HCT116 (cell line): ENCODE measurements around the gene SLC25A44. TPM values are rescaled to one million over a fixed set of nuclear protein-coding genes. Genes with fewer than 3 reads are reported as not detected.
A peak's percentile ranks its signal among the peaks of the same experiment; 100 is the strongest.

ENCODE experiments used
- ATAC-seq: fragments of 200-7000 bp; cut with Tn5 transposase; 2 replicates; pipeline ENCODE4 v1.9.1; 2020; ENCODE audit warnings: mild to moderate bottlenecking, moderate library complexity
- Bru-seq: library from RNA; stranded (reverse); fragments of 400-500 nt; gene quantifications from one replicate; lab custom pipeline; 2021; lab: Mats Ljungman, UMichigan
- BruChase-seq, 2 experiments: library from RNA; stranded (reverse); fragments of 400-500 nt; gene quantifications; one replicate each; lab custom pipeline; 2021; lab: Mats Ljungman, UMichigan
- BruUV-seq: library from RNA; stranded (reverse); fragments of 400-500 nt; replicated peaks from 2 replicates; lab custom pipeline; 2021; lab: Mats Ljungman, UMichigan
- CTCF ChIA-PET: fragments of 300-600 bp; sonication (Branson Sonifier 250); formaldehyde crosslinking; loops from one replicate; lab custom pipeline; 2021; ENCODE audit warnings: antibody characterized with exemption; lab: Charles Lee
- POLR2A ChIA-PET: fragments of 300-600, 350-600 bp; sonication (Branson Sonifier 250); formaldehyde crosslinking; loops from one replicate; lab custom pipeline; 2021; ENCODE audit warnings: antibody characterized with exemption; lab: Charles Lee
- RAD21 ChIA-PET, 2 experiments: fragments of 300-600 bp; sonication (Branson Sonifier 250); formaldehyde crosslinking; loops; one replicate each; lab custom pipeline; 2023; ENCODE audit warnings: low total read pairs in 2 of 2; ENCODE audit not compliant: uncharacterized antibody in 2 of 2, unreplicated experiment in 2 of 2, low non-redundant PET in 1 of 2; lab: Charles Lee
- DNase-seq: peaks from one replicate; pipeline ENCODE4 v3.0.0-alpha.2; 2010; ENCODE audit warnings: low read depth, low spot score
- H2AFZ ChIP-seq: fragments of 200-600 bp; shearing (Covaris generic), sonication (generic); 2 replicates; pipeline ENCODE4 v1.6.1; 2017; ENCODE audit warnings: low read depth, mixed run types, mixed read lengths, antibody characterized with exemption, low read length; ENCODE audit not compliant: poor library complexity, severe bottlenecking
- H3K27ac ChIP-seq: 2 replicates; pipeline ENCODE4 v1.5.1; 2012; ENCODE audit warnings: low read depth, low read length
- H3K27me3 ChIP-seq: fragments of 200-600 bp; sonication (generic); 2 replicates; pipeline ENCODE4 v1.6.1; 2016; ENCODE audit warnings: mixed run types, low read length, mixed read lengths; ENCODE audit not compliant: insufficient read depth
- H3K36me3 ChIP-seq, 2 experiments: fragments of 200-500 bp in 1 of 2; fragments of 200-600 bp in 1 of 2; sonication (Bioruptor generic) in 1 of 2; sonication (generic) in 1 of 2; 2 replicates each; pipeline versions ENCODE4 v1.5.1 to v1.6.1; 2014 to 2016; ENCODE audit warnings: low read length in 2 of 2, inconsistent platforms in 1 of 2, mixed read lengths in 1 of 2, mixed run types in 1 of 2; ENCODE audit not compliant: insufficient read depth in 2 of 2, control insufficient read depth in 1 of 2
- H3K4me1 ChIP-seq, 2 experiments: fragments of 200-600 bp in 1 of 2; sonication (generic) in 1 of 2; 2 replicates each; pipeline versions ENCODE4 v1.5.1 to v1.6.1; 2012 to 2017; ENCODE audit warnings: low read length in 2 of 2, inconsistent platforms in 1 of 2, mild to moderate bottlenecking in 1 of 2, mixed read lengths in 1 of 2, mixed run types in 1 of 2, moderate library complexity in 1 of 2; ENCODE audit not compliant: insufficient read depth in 2 of 2, control insufficient read depth in 1 of 2
- H3K4me2 ChIP-seq: fragments of 200-600 bp; sonication (generic); 2 replicates; pipeline ENCODE4 v1.6.1; 2017; ENCODE audit warnings: mixed run types, low read length, mixed read lengths
- H3K4me3 ChIP-seq, 2 experiments: fragments of 200-600 bp in 1 of 2; sonication (generic) in 1 of 2; replicated peaks in 1 of 2; 2 replicates each; pipeline ENCODE4 v1.5.1; 2011 to 2016; ENCODE audit warnings: low read length in 2 of 2, control low read depth in 1 of 2, low read depth in 1 of 2, mild to moderate bottlenecking in 1 of 2, mixed read lengths in 1 of 2, mixed run types in 1 of 2
- H3K79me2 ChIP-seq: fragments of 200-600 bp; sonication (generic); 2 replicates; pipeline ENCODE4 v1.6.1; 2017; ENCODE audit warnings: mild to moderate bottlenecking, mixed run types, low read length, moderate library complexity, mixed read lengths; ENCODE audit not compliant: insufficient read depth
- H3K9ac ChIP-seq: fragments of 200-600 bp; sonication (generic); 2 replicates; pipeline ENCODE4 v1.6.1; 2016; ENCODE audit warnings: low read length, mixed read lengths
- H3K9me2 ChIP-seq: fragments of 200-600 bp; sonication (generic), shearing (Covaris generic); 2 replicates; pipeline ENCODE4 v1.6.1; 2017; ENCODE audit warnings: mixed run types, mild to moderate bottlenecking, moderate library complexity; ENCODE audit not compliant: insufficient read depth
- H3K9me3 ChIP-seq, 2 experiments: fragments of 200-500 bp in 1 of 2; fragments of 200-600 bp in 1 of 2; sonication (Bioruptor generic) in 1 of 2; sonication (generic) in 1 of 2; 2 replicates each; pipeline ENCODE4 v1.6.1; 2014 to 2017; ENCODE audit warnings: low read length in 2 of 2, mixed read lengths in 2 of 2, inconsistent platforms in 1 of 2, low read depth in 1 of 2, mild to moderate bottlenecking in 1 of 2, mixed run types in 1 of 2, moderate library complexity in 1 of 2; ENCODE audit not compliant: control insufficient read depth in 1 of 2, insufficient read depth in 1 of 2
- H4K20me1 ChIP-seq: fragments of 200-600 bp; sonication (generic), shearing (Covaris generic); 2 replicates; pipeline ENCODE4 v1.6.1; 2017; ENCODE audit warnings: mixed run types, mild to moderate bottlenecking, moderate library complexity; ENCODE audit not compliant: insufficient read depth
- ATF3 ChIP-seq: IDR thresholded peaks from 2 replicates; pipeline ENCODE4 v1.6.1; 2012
- CEBPB ChIP-seq: IDR thresholded peaks from 2 replicates; pipeline ENCODE4 v1.6.1; 2012; ENCODE audit warnings: low read depth
- ELF1 ChIP-seq: IDR thresholded peaks from 2 replicates; pipeline ENCODE4 v1.6.1; 2012; ENCODE audit warnings: low read depth, borderline replicate concordance
- EZH2 ChIP-seq: fragments of 200-600 bp; sonication (generic); IDR thresholded peaks from 2 replicates; pipeline ENCODE4 v1.6.1; 2017; ENCODE audit warnings: antibody characterized with exemption, mixed run types
- EZH2phosphoT487 ChIP-seq: fragments of 200-600 bp; IDR thresholded peaks from 2 replicates; pipeline ENCODE4 v1.6.1; 2018; ENCODE audit warnings: antibody characterized with exemption, borderline replicate concordance
- JUND ChIP-seq: IDR thresholded peaks from 2 replicates; pipeline ENCODE4 v1.6.1; 2012
- POLR2A ChIP-seq: IDR thresholded peaks from 2 replicates; pipeline ENCODE4 v1.7.0; 2011; ENCODE audit warnings: borderline replicate concordance; ENCODE audit not compliant: insufficient read depth, insufficient read length; ENCODE audit errors: extremely low read depth
- POLR2AphosphoS5 ChIP-seq: IDR thresholded peaks from 2 replicates; pipeline ENCODE4 v1.6.1; 2011; ENCODE audit warnings: mild to moderate bottlenecking, low read depth, low read length, moderate library complexity
- RAD21 ChIP-seq: IDR thresholded peaks from 2 replicates; pipeline ENCODE4 v1.6.1; 2012; ENCODE audit warnings: low read depth, mild to moderate bottlenecking
- SIN3A ChIP-seq: IDR thresholded peaks from 2 replicates; pipeline ENCODE4 v1.6.1; 2012; ENCODE audit warnings: low read depth
- SP1 ChIP-seq: IDR thresholded peaks from 2 replicates; pipeline ENCODE4 v1.6.1; 2012; ENCODE audit warnings: low read depth
- SRF ChIP-seq: IDR thresholded peaks from 2 replicates; pipeline ENCODE4 v1.6.1; 2012; ENCODE audit warnings: low read depth
- YY1 ChIP-seq: IDR thresholded peaks from 2 replicates; pipeline ENCODE4 v1.6.1; 2011; ENCODE audit warnings: low read length, low read depth, moderate library complexity, mild to moderate bottlenecking; ENCODE audit not compliant: insufficient replicate concordance; ENCODE audit errors: extremely low read depth
- ZBTB33 ChIP-seq: IDR thresholded peaks from 2 replicates; pipeline ENCODE4 v1.6.1; 2011; ENCODE audit warnings: mild to moderate bottlenecking, low read length, moderate library complexity; ENCODE audit not compliant: insufficient replicate concordance; ENCODE audit errors: extremely low read depth
- ZFX ChIP-seq: fragments of 450-650 bp; IDR thresholded peaks from 2 replicates; pipeline ENCODE4 v1.6.1; 2017
- ZNF274 ChIP-seq: fragments of 200-500 bp; sonication (Bioruptor generic); IDR thresholded peaks from 2 replicates; pipeline ENCODE4 v1.6.1; 2014; ENCODE audit warnings: mild to moderate bottlenecking, low read depth, low read length, inconsistent platforms
- intact Hi-C: fragments of 100-400 bp; cut with micrococcal nuclease; formaldehyde crosslinking; loops from 2 replicates; pipeline ENCODE4 v1.10.0; 2022
- long read RNA-seq: library from polyadenylated mRNA; unstranded; transcript quantifications from one replicate; pipeline ENCODE4 v2.0.0, GENCODE V29; 2021; ENCODE audit not compliant: unreplicated experiment
- polyA plus RNA-seq: library from polyadenylated mRNA; unstranded; fragments of >200 nt; gene quantifications from 2 replicates; pipeline ENCODE4 v1.2.1, GENCODE V29; 2012; ENCODE audit warnings: missing spikeins
- total RNA-seq: library from RNA; stranded (reverse); gene quantifications from one replicate; pipeline ENCODE4 v1.2.1, GENCODE V29; 2021; ENCODE audit not compliant: unreplicated experiment
- TF ChIP-seq, protein P1 (sequence below): IDR thresholded peaks from 2 replicates; pipeline ENCODE4 v1.6.1; 2012
- TF ChIP-seq, protein P2 (sequence below), 3 experiments: fragments of 200-600 bp in 1 of 3; sonication (generic) in 1 of 3; IDR thresholded peaks in 2 of 3; conservative IDR thresholded peaks in 1 of 3; 2 replicates each; pipeline ENCODE4 v1.5.1; 2012 to 2017; ENCODE audit warnings: low read depth in 2 of 3, low read length in 2 of 3, antibody characterized with exemption in 1 of 3, borderline replicate concordance in 1 of 3, control low read depth in 1 of 3, mild to moderate bottlenecking in 1 of 3, mixed read lengths in 1 of 3, mixed run types in 1 of 3, moderate library complexity in 1 of 3; ENCODE audit not compliant: insufficient read depth in 1 of 3

SLC25A44 gene, protein sequence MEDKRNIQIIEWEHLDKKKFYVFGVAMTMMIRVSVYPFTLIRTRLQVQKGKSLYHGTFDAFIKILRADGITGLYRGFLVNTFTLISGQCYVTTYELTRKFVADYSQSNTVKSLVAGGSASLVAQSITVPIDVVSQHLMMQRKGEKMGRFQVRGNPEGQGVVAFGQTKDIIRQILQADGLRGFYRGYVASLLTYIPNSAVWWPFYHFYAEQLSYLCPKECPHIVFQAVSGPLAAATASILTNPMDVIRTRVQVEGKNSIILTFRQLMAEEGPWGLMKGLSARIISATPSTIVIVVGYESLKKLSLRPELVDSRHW
- total RNA-seq (17.5 TPM), Bru-seq, nascent RNA (percentile 67 among the genes with signal in this experiment), BruChase-seq, experiment 1, labeled RNA remaining after a 6-hour chase (percentile 75 among the genes with signal in this experiment), BruChase-seq, experiment 2, labeled RNA remaining after a 2-hour chase (percentile 83 among the genes with signal in this experiment)
- 10.3 and 10.4 TPM in 2 replicates for polyA plus RNA-seq
- long read RNA-seq, partial matches to known transcripts: 0 of 15 reads
- long read RNA-seq, other reads (novel, unspliced or antisense): 11 of 15 reads

- no peaks in the 10 kb centered on the region for H3K9me3 ChIP-seq
- POLR2A ChIA-PET: interaction anchor here (0.6 to 2.8 kb wide), 6 partner anchors 17 to 228 kb away, joined by 3 to 22 read pairs (median 3); partner anchors contain the start of gene PMF1
- H3K27me3 ChIP-seq: no peaks in the 10 kb centered on the region
- RAD21 ChIA-PET: no interaction called here
- H3K27ac ChIP-seq: peak within 1 kb of the TSS; percentile 85
- no peak within 1 kb of the TSS for H2AFZ ChIP-seq
- peaks cover 8 to 17% of the 10 kb centered on the region in 2 experiments for H3K4me1 ChIP-seq
- peak within 1 kb of the TSS; percentile 70 for H3K9ac ChIP-seq
- H3K36me3 ChIP-seq: no peaks in the 10 kb centered on the region
- intact Hi-C loops: no loop called here
- peak within 1 kb of the TSS; percentile 90 for H3K4me2 ChIP-seq
- H3K4me3 ChIP-seq: peak within 1 kb of the TSS; percentile 84 to 91
- peaks cover 39% of the 10 kb centered on the region for H3K79me2 ChIP-seq
- no peaks in the 10 kb centered on the region for H4K20me1 ChIP-seq
- H3K9me2 ChIP-seq: no peaks in the 10 kb centered on the region
- CTCF ChIA-PET: interaction anchor here (0.9 to 1.7 kb wide), 6 partner anchors 19 to 252 kb away, joined by 3 to 5 read pairs (median 4); partner anchors contain the start of gene PMF1
- DNase-seq: peak; percentile 99
- peak; percentile 96 for ATAC-seq
- BruUV-seq: no TSS peak
- TF ChIP-seq YY1 (peak; percentile 99), ZNF274 (no peak), POLR2A (peak; percentile 48), ATF3 (no peak), SIN3A (peak; percentile 11; the same call in 1 of the 2 replicates), JUND (no peak), SP1 (peak; percentile 91), ZBTB33 (peak; percentile 1), RAD21 (no peak), SRF (no peak; the same call in 1 of the 2 replicates), EZH2phosphoT487 (no peak), EZH2 (no peak), POLR2AphosphoS5 (peak; percentile 76), ELF1 (peak; percentile 78), CEBPB (no peak), ZFX (no peak)
- TF ChIP-seq, protein P1, sequence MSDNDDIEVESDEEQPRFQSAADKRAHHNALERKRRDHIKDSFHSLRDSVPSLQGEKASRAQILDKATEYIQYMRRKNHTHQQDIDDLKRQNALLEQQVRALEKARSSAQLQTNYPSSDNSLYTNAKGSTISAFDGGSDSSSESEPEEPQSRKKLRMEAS: peak; percentile 59
- TF ChIP-seq, protein P2, sequence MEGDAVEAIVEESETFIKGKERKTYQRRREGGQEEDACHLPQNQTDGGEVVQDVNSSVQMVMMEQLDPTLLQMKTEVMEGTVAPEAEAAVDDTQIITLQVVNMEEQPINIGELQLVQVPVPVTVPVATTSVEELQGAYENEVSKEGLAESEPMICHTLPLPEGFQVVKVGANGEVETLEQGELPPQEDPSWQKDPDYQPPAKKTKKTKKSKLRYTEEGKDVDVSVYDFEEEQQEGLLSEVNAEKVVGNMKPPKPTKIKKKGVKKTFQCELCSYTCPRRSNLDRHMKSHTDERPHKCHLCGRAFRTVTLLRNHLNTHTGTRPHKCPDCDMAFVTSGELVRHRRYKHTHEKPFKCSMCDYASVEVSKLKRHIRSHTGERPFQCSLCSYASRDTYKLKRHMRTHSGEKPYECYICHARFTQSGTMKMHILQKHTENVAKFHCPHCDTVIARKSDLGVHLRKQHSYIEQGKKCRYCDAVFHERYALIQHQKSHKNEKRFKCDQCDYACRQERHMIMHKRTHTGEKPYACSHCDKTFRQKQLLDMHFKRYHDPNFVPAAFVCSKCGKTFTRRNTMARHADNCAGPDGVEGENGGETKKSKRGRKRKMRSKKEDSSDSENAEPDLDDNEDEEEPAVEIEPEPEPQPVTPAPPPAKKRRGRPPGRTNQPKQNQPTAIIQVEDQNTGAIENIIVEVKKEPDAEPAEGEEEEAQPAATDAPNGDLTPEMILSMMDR (IDR thresholded peaks at IDR 0.05 in 2 of 3, conservative IDR thresholded peaks at IDR 0.05 in 1 of 3; ENCODE audit: borderline replicate concordance in 1 of 3, insufficient read depth in 1 of 3, low read depth in 2 of 3, low read length in 2 of 3): peak in 2 of 3 experiments; percentile 12 to 44; a peak in 2 of 6 replicates
These were observed at the start of gene SLC25A44 for GRCh38 chr1:156193488-156194299. SLC25A44 (plus strand) TSS chr1:156194104; CDS start chr1:156199848, 5,744 bp downstream.
